ENCODE measurements around the gene SDF2. TPM values are rescaled to one million over a fixed set of nuclear protein-coding genes. Genes with fewer than 3 reads are reported as not detected.

Gene SDF2
- total and polyA plus RNA-seq, 11 donors, result 19.6 to 58.6 (median 34.2) TPM

DNA sequence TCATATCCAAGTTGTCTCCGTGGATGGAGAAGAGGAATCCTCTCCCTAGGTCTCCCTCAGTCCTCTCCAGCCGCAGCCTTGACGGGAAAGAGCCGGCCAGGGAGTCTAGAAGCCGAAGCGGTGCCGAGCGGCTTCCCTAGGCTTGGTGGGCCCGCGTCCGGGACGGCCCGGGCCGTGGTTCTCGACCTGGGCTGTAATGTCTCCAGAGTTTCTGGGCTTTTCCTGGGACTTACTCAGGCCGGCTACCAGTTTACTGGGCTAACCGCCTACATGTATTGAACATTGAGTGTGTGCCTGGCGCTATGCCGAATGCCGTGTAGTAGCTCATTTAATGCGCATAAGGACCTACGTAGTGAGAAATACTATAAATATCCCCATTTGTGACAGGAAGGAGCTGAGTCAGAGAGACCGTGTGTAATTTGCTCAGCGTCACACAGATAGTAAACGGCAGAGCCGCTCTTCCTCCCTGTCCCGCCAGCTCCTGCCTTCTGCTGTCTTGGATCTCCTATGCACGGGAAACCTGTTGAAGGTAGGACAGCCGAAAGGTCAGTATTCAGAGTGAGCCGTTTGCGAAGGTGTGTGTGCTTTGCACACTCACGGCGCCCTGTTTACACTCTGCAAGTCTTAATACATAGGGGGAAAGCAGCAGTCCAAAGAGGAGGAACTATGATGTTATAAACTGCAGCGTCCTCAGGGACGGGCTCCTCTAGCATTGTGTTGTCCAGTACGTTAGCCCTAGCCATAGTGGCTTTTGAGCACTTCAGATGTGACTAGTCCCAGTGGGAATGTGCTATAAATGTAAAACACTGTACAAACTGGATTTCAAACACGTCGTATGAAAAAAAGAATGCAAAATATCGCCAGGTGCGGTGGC, 62.2 kb downstream of the SDF2 start:
- Histone ChIP-seq H3K4me1 (peaks cover 0 to 30% (median 13%) of the 10 kb centered on the region in 12 donors), H3K9me3 (no peaks in the 10 kb centered on the region), H3K4me3 (peak overlapping the region; percentile 49 to 86 (median 66)), H3K27me3 (no peaks in the 10 kb centered on the region), H3K36me3 (no peaks in the 10 kb centered on the region), H3K27ac (peak overlapping the region; percentile 69 to 97 (median 94))
- ATAC-seq, result peak; percentile 33 to 82 (median 74)
- intact Hi-C loops (cut with DNase I), result loop anchor here in 1 of 10 donors (2.0 kb wide), 1 partner anchor 45 kb away; the partner anchor contains the start of gene BLTP2
- peak; percentile 47 to 73 (median 61) for DNase-seq
- 11 to 15% (median 13%) methylated on average over 32 to 40 of the region's 40 CpGs for WGBS, 4 donors
- no peak for TF ChIP-seq POLR2A (IDR thresholded peaks at IDR 0.05)
- TF ChIP-seq, protein P1, sequence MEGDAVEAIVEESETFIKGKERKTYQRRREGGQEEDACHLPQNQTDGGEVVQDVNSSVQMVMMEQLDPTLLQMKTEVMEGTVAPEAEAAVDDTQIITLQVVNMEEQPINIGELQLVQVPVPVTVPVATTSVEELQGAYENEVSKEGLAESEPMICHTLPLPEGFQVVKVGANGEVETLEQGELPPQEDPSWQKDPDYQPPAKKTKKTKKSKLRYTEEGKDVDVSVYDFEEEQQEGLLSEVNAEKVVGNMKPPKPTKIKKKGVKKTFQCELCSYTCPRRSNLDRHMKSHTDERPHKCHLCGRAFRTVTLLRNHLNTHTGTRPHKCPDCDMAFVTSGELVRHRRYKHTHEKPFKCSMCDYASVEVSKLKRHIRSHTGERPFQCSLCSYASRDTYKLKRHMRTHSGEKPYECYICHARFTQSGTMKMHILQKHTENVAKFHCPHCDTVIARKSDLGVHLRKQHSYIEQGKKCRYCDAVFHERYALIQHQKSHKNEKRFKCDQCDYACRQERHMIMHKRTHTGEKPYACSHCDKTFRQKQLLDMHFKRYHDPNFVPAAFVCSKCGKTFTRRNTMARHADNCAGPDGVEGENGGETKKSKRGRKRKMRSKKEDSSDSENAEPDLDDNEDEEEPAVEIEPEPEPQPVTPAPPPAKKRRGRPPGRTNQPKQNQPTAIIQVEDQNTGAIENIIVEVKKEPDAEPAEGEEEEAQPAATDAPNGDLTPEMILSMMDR (IDR thresholded peaks at IDR 0.05), result no peak

DNA sequence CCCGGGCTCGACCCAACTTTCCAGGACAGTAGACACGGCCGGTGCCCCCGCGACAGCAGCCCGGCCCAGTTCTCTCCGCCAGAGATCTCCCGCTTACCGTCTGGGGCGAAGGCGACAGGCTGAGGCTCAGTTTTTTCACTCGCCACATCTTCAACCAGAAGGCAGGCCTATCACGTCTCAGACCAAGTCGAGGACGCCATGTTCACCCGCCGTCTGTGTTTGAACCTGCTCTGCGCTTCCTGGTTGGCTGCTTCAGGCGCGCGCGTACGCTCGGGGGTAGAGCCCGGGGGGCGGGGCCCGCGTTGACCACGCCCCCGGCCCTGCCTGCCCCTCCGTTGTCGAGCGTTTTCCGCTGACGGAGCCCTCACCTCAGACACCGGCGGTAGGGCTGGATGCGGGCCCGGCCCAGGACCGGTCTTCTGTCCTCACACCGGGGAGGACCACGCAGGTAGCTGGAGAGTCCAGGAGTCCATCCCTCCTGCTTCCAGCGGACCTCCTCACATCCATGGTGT, 62.9 kb downstream of the SDF2 start, which contains the start of gene SPAG5:
Gene SPAG5 (minus strand): TSS at position 227 of the 512 bp plus-strand sequence. CDS start 79 bp downstream, at position 148.
- intact Hi-C loops (cut with DNase I), result loop anchor here in 1 of 10 donors (2.0 kb wide), 1 partner anchor 46 kb away; the partner anchor contains the start of gene BLTP2
- WGBS, 4 donors, result 0% methylated on average over 22 to 44 of the region's 44 CpGs
- H3K4me1 ChIP-seq, result peaks cover 0 to 30% (median 13%) of the 10 kb centered on the region in 12 donors

DNA sequence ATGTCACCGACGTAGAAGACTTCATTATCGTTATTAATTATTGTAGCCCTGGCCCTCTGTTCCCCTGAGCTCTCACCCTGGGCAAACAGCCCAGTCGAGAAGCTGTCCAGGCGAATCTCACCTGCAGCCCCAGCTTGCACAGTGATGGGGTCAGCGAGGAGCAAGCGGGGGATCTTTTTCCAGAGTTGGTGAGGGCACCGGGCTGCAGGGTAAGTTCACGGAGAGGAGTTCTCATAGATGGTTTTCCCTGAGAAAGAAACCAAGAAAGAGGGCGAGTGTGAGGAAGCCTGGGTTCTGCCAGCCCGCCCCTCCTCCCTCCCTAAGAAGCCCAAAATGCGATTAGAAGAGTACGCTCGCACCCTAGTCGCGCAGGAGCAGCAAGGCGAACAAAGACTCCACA, 63.3 kb downstream of the SDF2 start:
- no peak for TF ChIP-seq POLR2A (IDR thresholded peaks at IDR 0.05)
- TF ChIP-seq, protein P1 (IDR thresholded peaks at IDR 0.05), result no peak
- intact Hi-C loops (cut with DNase I), result loop anchor here in 1 of 10 donors (2.0 kb wide), 1 partner anchor 46 kb away; the partner anchor contains the start of gene BLTP2
- no peak for DNase-seq
- no peaks in the 10 kb centered on the region for H3K9me3 ChIP-seq
- H3K4me3 ChIP-seq, result peak overlapping the region; percentile 49 to 86 (median 66)
- peak in 1 of 4 donors; percentile 22 for ATAC-seq
- 3 to 7% (median 4%) methylated on average over 16 to 17 of the region's 17 CpGs for WGBS, 4 donors
- no peaks in the 10 kb centered on the region for H3K36me3 ChIP-seq
- H3K4me1 ChIP-seq, result peaks cover 0 to 30% (median 13%) of the 10 kb centered on the region in 12 donors
- no peaks in the 10 kb centered on the region for H3K27me3 ChIP-seq
- peak overlapping the region in 6 of 12 donors; percentile 90 to 97 (median 94) for H3K27ac ChIP-seq

More for the DNA sequence above, 62.9 kb downstream of the SDF2 start, which contains the start of gene SPAG5:
- Histone ChIP-seq H3K36me3 (no peaks in the 10 kb centered on the region), H3K9me3 (no peaks in the 10 kb centered on the region), H3K4me3 (peak within 1 kb of the TSS; percentile 49 to 86 (median 66)), H3K27me3 (no peaks in the 10 kb centered on the region), H3K27ac (peak within 1 kb of the TSS; percentile 69 to 97 (median 94))
- ATAC-seq (peak; percentile 97 to 100 (median 99)), DNase-seq (peak; percentile 92 to 96 (median 93))
- TF ChIP-seq, protein P1 (IDR thresholded peaks at IDR 0.05), result no peak
- peak; percentile 49 to 83 for TF ChIP-seq POLR2A (IDR thresholded peaks at IDR 0.05)

Other genes with a start within 250 kb of the SDF2 start
- gene SLC13A2, start 188.3 kb downstream of the SDF2 start, total RNA-seq, result not detected
- under 1 TPM in 1 of 2 donors, not detected in 1; 0.03 TPM for gene SLC13A2, start 188.3 kb downstream of the SDF2 start, polyA plus RNA-seq
- gene FOXN1, start 155.6 kb downstream of the SDF2 start, total RNA-seq, result not detected
- not detected for gene FOXN1, start 155.6 kb downstream of the SDF2 start, polyA plus RNA-seq
- gene UNC119, start 109.3 kb downstream of the SDF2 start, total RNA-seq, result 10 to 100 TPM; 12.8 to 30.7 (median 19.2) TPM
- gene UNC119, start 109.3 kb downstream of the SDF2 start, polyA plus RNA-seq, result 10 to 100 TPM; 18.4 to 23.7 TPM
- gene PIGS, start 90.4 kb downstream of the SDF2 start, total RNA-seq, result 10 to 100 TPM; 44.7 to 83.1 (median 55.1) TPM
- gene PIGS, start 90.4 kb downstream of the SDF2 start, polyA plus RNA-seq, result 10 to 100 TPM; 10.4 to 88.4 TPM
- 100 to 1,000 TPM; 154 to 677 (median 224) TPM for gene ALDOC, start 85.0 kb downstream of the SDF2 start, total RNA-seq
- 100 to 1,000 TPM; 179 to 220 TPM for gene ALDOC, start 85.0 kb downstream of the SDF2 start, polyA plus RNA-seq
- gene SPAG5, start 62.9 kb downstream of the SDF2 start, total RNA-seq, result 10 to 100 TPM in 1 of 9 donors, 1 to 10 TPM in 4, under 1 TPM in 4; 0.39 to 11.6 (median 1.5) TPM
- 1 to 10 TPM in 1 of 2 donors, under 1 TPM in 1; 0.42 to 1.2 TPM for gene SPAG5, start 62.9 kb downstream of the SDF2 start, polyA plus RNA-seq
- gene RSKR, start 47.7 kb downstream of the SDF2 start, total RNA-seq, result 1 to 10 TPM; 2.8 to 8.3 (median 4.7) TPM
- 1 to 10 TPM; 3.6 to 3.9 TPM for gene RSKR, start 47.7 kb downstream of the SDF2 start, polyA plus RNA-seq
- 100 to 1,000 TPM in 2 of 9 donors, 10 to 100 TPM in 7; 63.6 to 116 (median 74.1) TPM for gene BLTP2, start 16.7 kb downstream of the SDF2 start, total RNA-seq
- 10 to 100 TPM; 19.8 to 44.9 TPM for gene BLTP2, start 16.7 kb downstream of the SDF2 start, polyA plus RNA-seq
- gene SUPT6H, start 299 bp upstream of the SDF2 start, total RNA-seq, result 10 to 100 TPM; 37.2 to 91.6 (median 49.1) TPM
- 10 to 100 TPM; 31.7 to 34.5 TPM for gene SUPT6H, start 299 bp upstream of the SDF2 start, polyA plus RNA-seq
- 1 to 10 TPM in 6 of 9 donors, under 1 TPM in 3; 0.65 to 2.3 (median 1.0) TPM for gene PROCA1, start 50.0 kb upstream of the SDF2 start, total RNA-seq
- 1 to 10 TPM in 1 of 2 donors, under 1 TPM in 1; 0.64 to 2.6 TPM for gene PROCA1, start 50.0 kb upstream of the SDF2 start, polyA plus RNA-seq
- gene RAB34, start 56.0 kb upstream of the SDF2 start, total RNA-seq, result 10 to 100 TPM; 11.5 to 31.7 (median 14.9) TPM
- 10 to 100 TPM; 17.7 to 25.1 TPM for gene RAB34, start 56.0 kb upstream of the SDF2 start, polyA plus RNA-seq
- gene RPL23A, start 58.1 kb upstream of the SDF2 start, total RNA-seq, result 1,000 to 10,000 TPM in 1 of 9 donors, 100 to 1,000 TPM in 8; 255 to 1,006 (median 869) TPM
- gene RPL23A, start 58.1 kb upstream of the SDF2 start, polyA plus RNA-seq, result 1,000 to 10,000 TPM in 1 of 2 donors, 100 to 1,000 TPM in 1; 458 to 1,439 TPM
- gene TLCD1, start 64.3 kb upstream of the SDF2 start, total RNA-seq, result 1 to 10 TPM in 7 of 9 donors, under 1 TPM in 2; 0.52 to 4.8 (median 1.7) TPM
- 10 to 100 TPM in 1 of 2 donors, 1 to 10 TPM in 1; 2.5 to 11.7 TPM for gene TLCD1, start 64.3 kb upstream of the SDF2 start, polyA plus RNA-seq
- 1 to 10 TPM in 5 of 9 donors, under 1 TPM in 4; 0.28 to 2.8 (median 1.2) TPM for gene NEK8, start 66.9 kb upstream of the SDF2 start, total RNA-seq
- 1 to 10 TPM; 1.0 to 1.1 TPM for gene NEK8, start 66.9 kb upstream of the SDF2 start, polyA plus RNA-seq
- 10 to 100 TPM in 1 of 9 donors, 1 to 10 TPM in 8; 1.5 to 11.5 (median 2.7) TPM for gene TRAF4, start 82.1 kb upstream of the SDF2 start, total RNA-seq
- gene TRAF4, start 82.1 kb upstream of the SDF2 start, polyA plus RNA-seq, result 1 to 10 TPM; 1.9 to 4.5 TPM
- 10 to 100 TPM; 14.4 to 33.2 (median 16.7) TPM for gene FAM222B, start 180.9 kb upstream of the SDF2 start, total RNA-seq
- 10 to 100 TPM in 1 of 2 donors, 1 to 10 TPM in 1; 9.2 to 28.1 TPM for gene FAM222B, start 180.9 kb upstream of the SDF2 start, polyA plus RNA-seq
- gene ERAL1, start 193.1 kb upstream of the SDF2 start, total RNA-seq, result 10 to 100 TPM; 28.0 to 78.2 (median 41.1) TPM
- gene ERAL1, start 193.1 kb upstream of the SDF2 start, polyA plus RNA-seq, result 10 to 100 TPM; 35.5 to 63.9 TPM
- gene FLOT2, start 235.8 kb upstream of the SDF2 start, total RNA-seq, result 100 to 1,000 TPM in 3 of 9 donors, 10 to 100 TPM in 6; 81.1 to 139 (median 95.2) TPM
- 10 to 100 TPM; 52.7 to 68.5 TPM for gene FLOT2, start 235.8 kb upstream of the SDF2 start, polyA plus RNA-seq
- gene DHRS13, start 241.2 kb upstream of the SDF2 start, total RNA-seq, result 1 to 10 TPM; 2.2 to 4.8 (median 2.6) TPM
- 1 to 10 TPM; 3.6 to 6.3 TPM for gene DHRS13, start 241.2 kb upstream of the SDF2 start, polyA plus RNA-seq

Measured in heart left ventricle (tissue), 16 donors.